Heart right ventricle (tissue), 16 donors: Measurements from ENCODE around the gene LRPPRC. TPM values are rescaled to one million over a fixed set of nuclear protein-coding genes. Genes with fewer than 3 reads are reported as not detected.

Source experiments
- ATAC-seq, 8 donors: fragments of 200-7000 bp; cut with Tn5 transposase; one replicate each; pipeline ENCODE4 v1.9.1; 2020; ENCODE audit warnings: mild to moderate bottlenecking in 8 of 8, moderate library complexity in 8 of 8, moderate number of reproducible peaks in 1 of 8
- DNase-seq, 2 donors: peaks; one replicate each; pipeline ENCODE4 v3.0.0-alpha.2; 2020
- H3K27ac ChIP-seq, 10 donors: fragments of 200-600 bp; sonication (generic) in 2 of 10; one replicate each; pipeline versions ENCODE4 v1.5.0 to v1.8.0; 2020 to 2022; ENCODE audit warnings: mild to moderate bottlenecking in 3 of 10
- H3K27me3 ChIP-seq, 7 donors: fragments of 200-600 bp; one replicate each; pipeline ENCODE4 v1.8.0; 2021 to 2022; ENCODE audit warnings: mild to moderate bottlenecking in 2 of 7
- H3K36me3 ChIP-seq, 9 donors: fragments of 200-600 bp; sonication (generic) in 1 of 9; one replicate each; pipeline versions ENCODE4 v1.5.0 to v1.8.0; 2020 to 2022; ENCODE audit warnings: mild to moderate bottlenecking in 2 of 9
- H3K4me1 ChIP-seq, 9 donors: fragments of 200-600 bp; sonication (generic) in 1 of 9; one replicate each; pipeline versions ENCODE4 v1.5.0 to v1.8.0; 2020 to 2022; ENCODE audit warnings: mild to moderate bottlenecking in 4 of 9
- H3K4me3 ChIP-seq, 10 donors: fragments of 200-600 bp; sonication (generic) in 2 of 10; one replicate each; pipeline versions ENCODE4 v1.5.0 to v1.8.0; 2020 to 2022; ENCODE audit warnings: mild to moderate bottlenecking in 7 of 10, moderate library complexity in 2 of 10
- H3K9me3 ChIP-seq, 11 donors: fragments of 200-600 bp in 10 of 11; sonication (generic) in 2 of 11; one replicate each; pipeline versions ENCODE4 v1.5.0 to v1.8.0; 2013 to 2022; ENCODE audit warnings: mild to moderate bottlenecking in 2 of 11, control low read depth in 1 of 11, moderate library complexity in 1 of 11
- CTCF ChIP-seq, 9 donors: fragments of 200-600 bp; sonication (generic) in 2 of 9; IDR thresholded peaks; one replicate each; pipeline versions ENCODE4 v1.5.0 to v1.8.0; 2021 to 2022; ENCODE audit warnings: antibody characterized with exemption in 9 of 9, mild to moderate bottlenecking in 5 of 9, moderate library complexity in 1 of 9
- WGBS, 2 donors: extraction: QIAGEN DNeasy Blood & Tissue Kit; methylation state at CpG; one replicate each; pipeline ENCODE4 v1.1.7; 2013; ENCODE audit warnings: inconsistent platforms in 1 of 2; 5-methylcytosine and 5-hydroxymethylcytosine counted together
- intact Hi-C, 10 donors: fragments of 100-400 bp; cut with DNase I; formaldehyde crosslinking; loops; one replicate each; pipeline versions ENCODE4 v1.11.1 to v1.14.2; 2022
- polyA plus RNA-seq, 2 donors: library from polyadenylated mRNA; stranded (reverse); fragments of 200-250 nt; gene quantifications; one replicate each; pipeline ENCODE4 v1.2.3, GENCODE V29; 2013
- total RNA-seq, 10 donors: library from RNA; stranded (reverse); fragmentation: NEBNext Ultra II Directional in 3 of 10; extraction: Animal tissue kit (Norgen Biotek cat#: 25700) in 3 of 10; gene quantifications; one replicate each; pipeline versions ENCODE4 v1.2.1 to v1.2.4, GENCODE V29; 2021 to 2023
- donor health status: Arrhythmogenic right ventricular cardiomyopathy.
- donor health status: ischemic (EF 13 %, LVEDD 7.1; RV severe dilation, severe dysfunction).
- donor health status: healthy with polysubstance abuse.
- donor health status: DM: no; HTN: yes; CAD: no.
- donor health status: DM: no; HTN: no; CAD: no.
- donor health status: ischemic (EF 25% LVEDD 6.9; RV normal size, moderate dysfunction).
- donor health status: ischemic (EF 25% LVEDD 5.7; RV mildly dilated, moderate dysfunction).
- donor health status: healthy.
- donor health status: DM: yes; HTN: yes; CAD: no.
- donor health status: Ischemic cardiomyopathy.
- donor health status: ischemic (EF 35%, LVEDD 5.7; RV mildly dilated, moderate dysfunction).
- donor health status: nonischemic (EF 11% LVEDD 7.7; RV severe dilation, severe dysfunction).
- donor health status: DM: yes; HTN: yes; CAD: no.
- donor health status: PGD.
- donor health status: ischemic (EF 29% LVEDD 5.4; RV normal size, mild dysfunction).
- donor health status: nonischemic (EF 23%, LVEDD 6.1; RV moderate dilation, normal function).

The LRPPRC gene
- total and polyA plus RNA-seq, 12 donors: 26.1 to 123 (median 112) TPM

GRCh38 chr2:43897492-43897891, 98.3 kb downstream of the LRPPRC start:
- Histone ChIP-seq H3K4me1 (no peaks in the 10 kb centered on the region), H3K27ac (no peak overlapping the region), H3K4me3 (no peak overlapping the region), H3K27me3 (no peaks in the 10 kb centered on the region), H3K36me3 (peaks cover 0 to 99% (median 29%) of the 10 kb centered on the region in 9 donors), H3K9me3 (no peaks in the 10 kb centered on the region)
- 75 to 85% methylated on average over 6 of the region's 6 CpGs for WGBS, 2 donors
- intact Hi-C loops: no loop called here
- ATAC-seq: no peak
- DNase-seq: no peak
- TF ChIP-seq CTCF (IDR thresholded peaks at IDR 0.05): no peak

- intact Hi-C loops: no loop called here
- no peaks in the 10 kb centered on the region for H3K4me1 ChIP-seq
- no peaks in the 10 kb centered on the region for H3K9me3 ChIP-seq
- no peaks in the 10 kb centered on the region for H3K27me3 ChIP-seq
- peaks cover 0 to 100% (median 35%) of the 10 kb centered on the region in 9 donors for H3K36me3 ChIP-seq
- no peak for TF ChIP-seq CTCF (IDR thresholded peaks at IDR 0.05)
- H3K27ac ChIP-seq: no peak overlapping the region
- 97 to 98% methylated on average over 1 of the region's 1 CpG for WGBS, 2 donors
- ATAC-seq (no peak), DNase-seq (no peak)
- no peak overlapping the region for H3K4me3 ChIP-seq
Measured at GRCh38 chr2:43896906-43897305, 98.9 kb downstream of the LRPPRC start.

GRCh38 chr2:43894743-43895142, 101.0 kb downstream of the LRPPRC start:
- no peak overlapping the region for H3K4me3 ChIP-seq
- H3K4me1 ChIP-seq: no peaks in the 10 kb centered on the region
- no peak for TF ChIP-seq CTCF (IDR thresholded peaks at IDR 0.05)
- H3K27me3 ChIP-seq: no peaks in the 10 kb centered on the region
- 96% methylated on average over 2 of the region's 2 CpGs for WGBS, 2 donors
- DNase-seq: no peak
- peaks cover 0 to 100% (median 45%) of the 10 kb centered on the region in 9 donors for H3K36me3 ChIP-seq
- H3K9me3 ChIP-seq: no peaks in the 10 kb centered on the region
- ATAC-seq: no peak
- intact Hi-C loops: no loop called here
- no peak overlapping the region for H3K27ac ChIP-seq

- Histone ChIP-seq H3K27ac (no peak overlapping the region), H3K4me3 (no peak overlapping the region), H3K4me1 (no peaks in the 10 kb centered on the region), H3K9me3 (no peaks in the 10 kb centered on the region), H3K36me3 (peaks cover 0 to 100% (median 49%) of the 10 kb centered on the region in 9 donors), H3K27me3 (no peaks in the 10 kb centered on the region)
- no peak for DNase-seq
- intact Hi-C loops: no loop called here
- WGBS, 2 donors: 85 to 88% methylated on average over 4 of the region's 4 CpGs
- no peak for TF ChIP-seq CTCF (IDR thresholded peaks at IDR 0.05)
- no peak for ATAC-seq
Measured at GRCh38 chr2:43890855-43891254, 104.9 kb downstream of the LRPPRC start.
